ENCODE data around the gene CFAP221.

DNA sequence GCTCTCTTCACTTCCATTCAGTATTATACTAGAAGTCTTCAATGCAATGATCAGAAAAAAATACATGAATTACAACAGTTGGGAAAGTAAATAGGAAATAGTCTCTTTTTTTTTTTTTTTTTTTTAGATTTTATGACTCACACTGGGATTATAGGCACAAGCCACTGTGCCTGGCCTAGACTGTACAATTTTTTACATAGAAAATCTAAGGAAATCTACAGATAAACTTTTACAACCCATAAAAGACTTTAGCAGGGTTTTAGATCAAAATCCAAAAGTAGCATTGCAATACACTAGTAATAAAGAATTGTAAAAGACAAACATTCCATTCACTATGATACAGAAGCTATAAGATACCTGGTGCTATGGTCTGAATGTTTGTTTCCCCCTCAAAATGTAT is 39.0 kb downstream of the CFAP221 start:
- TF ChIP-seq EZH2 (IDR thresholded peaks at IDR 0.05; ENCODE audit: insufficient read depth, poor library complexity, severe bottlenecking): no peak
- no peak for TF ChIP-seq EZH2phosphoT487 (IDR thresholded peaks at IDR 0.05; ENCODE audit: insufficient read depth, low read depth)

Data from GM23248 (cell line).